Suppressor macrophage treated with lipopolysaccharide for 4 hours (primary cell): ENCODE data around the gene ZFAND6.
"Not testable (repeated sequence)": the region's sequence is repeated elsewhere in the genome, so short reads cannot be mapped to it uniquely, and the experiment has no call there.

ENCODE experiments used
- DNase-seq: peaks from one replicate; pipeline ENCODE4 v3.0.0-alpha.2; 2020

Gene ZFAND6

GRCh38 chr15:80099662-80100061, 40.2 kb downstream of the ZFAND6 start:
- not testable (repeated sequence) for DNase-seq

- DNase-seq, result no peak
Observed at GRCh38 chr15:80100247-80100646, 40.8 kb downstream of the ZFAND6 start.

- DNase-seq, result no peak
Observed at GRCh38 chr15:80105193-80105592, 45.7 kb downstream of the ZFAND6 start.

- no peak for DNase-seq
Observed at GRCh38 chr15:80105595-80105994, 46.1 kb downstream of the ZFAND6 start.

GRCh38 chr15:80106051-80106450, 46.6 kb downstream of the ZFAND6 start:
- no peak for DNase-seq

- DNase-seq, result no peak
Observed at GRCh38 chr15:80107204-80107603, 47.7 kb downstream of the ZFAND6 start.

- no peak for DNase-seq
Observed at GRCh38 chr15:80107774-80108173, 48.3 kb downstream of the ZFAND6 start.

GRCh38 chr15:80109388-80109787, 49.9 kb downstream of the ZFAND6 start:
- DNase-seq, result no peak

- no peak for DNase-seq
Observed at GRCh38 chr15:80110920-80111319, 51.4 kb downstream of the ZFAND6 start.

- no peak for DNase-seq
Observed at GRCh38 chr15:80114114-80114513, 54.6 kb downstream of the ZFAND6 start.

GRCh38 chr15:80115021-80115420, 55.5 kb downstream of the ZFAND6 start:
- peak; percentile 13 for DNase-seq

- no peak for DNase-seq
Observed at GRCh38 chr15:80118956-80119355, 59.5 kb downstream of the ZFAND6 start.

- DNase-seq, result no peak
Observed at GRCh38 chr15:80120636-80121035, 61.2 kb downstream of the ZFAND6 start.

- no peak for DNase-seq
Observed at GRCh38 chr15:80121546-80121945, 62.1 kb downstream of the ZFAND6 start.

- peak; percentile 63 for DNase-seq
Observed at GRCh38 chr15:80123034-80123433, 63.6 kb downstream of the ZFAND6 start.

GRCh38 chr15:80127253-80127652, 67.8 kb downstream of the ZFAND6 start:
- DNase-seq, result not testable (repeated sequence)

- DNase-seq, result peak; percentile 15
Observed at GRCh38 chr15:80127911-80128310, 68.4 kb downstream of the ZFAND6 start.

GRCh38 chr15:80132382-80132781, 72.9 kb downstream of the ZFAND6 start:
- no peak for DNase-seq

GRCh38 chr15:80136854-80137253, 77.4 kb downstream of the ZFAND6 start:
- no peak for DNase-seq

GRCh38 chr15:80138961-80139360, 79.5 kb downstream of the ZFAND6 start:
- no peak for DNase-seq

GRCh38 chr15:80140909-80141308, 81.4 kb downstream of the ZFAND6 start:
- DNase-seq, result no peak

GRCh38 chr15:80141916-80142598, 82.6 kb downstream of the ZFAND6 start:
- no peak for DNase-seq

GRCh38 chr15:80142646-80143045, 83.2 kb downstream of the ZFAND6 start:
- DNase-seq, result no peak

- DNase-seq, result no peak
Observed at GRCh38 chr15:80151148-80151547, 91.7 kb downstream of the ZFAND6 start.

GRCh38 chr15:80151576-80151975, 92.1 kb downstream of the ZFAND6 start:
- no peak for DNase-seq
